Thoracic aorta (tissue), 2 donors: ENCODE measurements around the gene SCGB1C1. TPM values are rescaled to one million over a fixed set of nuclear protein-coding genes. Genes with fewer than 3 reads are reported as not detected.
A peak's percentile ranks its signal among the peaks of the same experiment; 100 is the strongest.
"Not testable (repeated sequence)": the region's sequence is repeated elsewhere in the genome, so short reads cannot be mapped to it uniquely, and the experiment has no call there.

Experiments used
- ATAC-seq: fragments of 150-250 bp; one replicate; pipeline ENCODE4 v1.8.0; 2017; ENCODE audit warnings: low read depth; ENCODE audit not compliant: insufficient number of reproducible peaks, low FRiP score
- DNase-seq: peaks from one replicate; pipeline ENCODE4 v3.0.0-alpha.2; 2020; ENCODE audit warnings: low spot score
- H3K27ac ChIP-seq, 2 donors: fragments of 200-600 bp; sonication (generic); 1 replicate in 1 of 2; 2 replicates in 1 of 2; pipeline ENCODE4 v1.5.1; 2016; ENCODE audit warnings: mild to moderate bottlenecking in 2 of 2, moderate library complexity in 2 of 2
- H3K27me3 ChIP-seq: fragments of 200-600 bp; sonication (generic); replicated peaks from 2 replicates; pipeline ENCODE4 v1.6.0; 2016; ENCODE audit warnings: mild to moderate bottlenecking; ENCODE audit not compliant: insufficient read depth
- H3K36me3 ChIP-seq: fragments of 200-600 bp; sonication (generic); one replicate; pipeline ENCODE4 v1.5.1; 2016
- H3K4me1 ChIP-seq, 2 donors: fragments of 200-600 bp; sonication (generic); 1 replicate in 1 of 2; 2 replicates in 1 of 2; pipeline versions ENCODE4 v1.5.1 to v1.6.0; 2016; ENCODE audit warnings: low read depth in 2 of 2, mild to moderate bottlenecking in 1 of 2; ENCODE audit not compliant: control insufficient read depth in 1 of 2
- H3K4me3 ChIP-seq: fragments of 200-600 bp; sonication (generic); 2 replicates; pipeline ENCODE4 v1.5.1; 2016; ENCODE audit warnings: mild to moderate bottlenecking
- H3K9me3 ChIP-seq: fragments of 200-600 bp; sonication (generic); 2 replicates; pipeline ENCODE4 v1.5.1; 2016
- total RNA-seq, 2 donors: library from RNA; depleted of rRNA; stranded (reverse); fragments of >200 nt; gene quantifications; one replicate each; pipeline versions ENCODE4 v1.1.0 to v1.2.3, GENCODE V29; 2016
- TF ChIP-seq, protein P1 (sequence below): fragments of 200-600 bp; sonication (generic); IDR thresholded peaks from one replicate; pipeline ENCODE4 v1.5.1; 2019; ENCODE audit warnings: antibody characterized with exemption

SCGB1C1 gene
- total RNA-seq, 2 donors from 2014 or later: not detected

- peak overlapping the region; percentile 71 to 95 for H3K27ac ChIP-seq
- DNase-seq (no peak), ATAC-seq (no peak)
- no peaks in the 10 kb centered on the region for H3K36me3 ChIP-seq
- peak overlapping the region; percentile 100 for H3K4me3 ChIP-seq
- peaks cover 20 to 27% of the 10 kb centered on the region in 2 donors for H3K4me1 ChIP-seq
- H3K27me3 ChIP-seq: no peaks in the 10 kb centered on the region
- TF ChIP-seq, protein P1, sequence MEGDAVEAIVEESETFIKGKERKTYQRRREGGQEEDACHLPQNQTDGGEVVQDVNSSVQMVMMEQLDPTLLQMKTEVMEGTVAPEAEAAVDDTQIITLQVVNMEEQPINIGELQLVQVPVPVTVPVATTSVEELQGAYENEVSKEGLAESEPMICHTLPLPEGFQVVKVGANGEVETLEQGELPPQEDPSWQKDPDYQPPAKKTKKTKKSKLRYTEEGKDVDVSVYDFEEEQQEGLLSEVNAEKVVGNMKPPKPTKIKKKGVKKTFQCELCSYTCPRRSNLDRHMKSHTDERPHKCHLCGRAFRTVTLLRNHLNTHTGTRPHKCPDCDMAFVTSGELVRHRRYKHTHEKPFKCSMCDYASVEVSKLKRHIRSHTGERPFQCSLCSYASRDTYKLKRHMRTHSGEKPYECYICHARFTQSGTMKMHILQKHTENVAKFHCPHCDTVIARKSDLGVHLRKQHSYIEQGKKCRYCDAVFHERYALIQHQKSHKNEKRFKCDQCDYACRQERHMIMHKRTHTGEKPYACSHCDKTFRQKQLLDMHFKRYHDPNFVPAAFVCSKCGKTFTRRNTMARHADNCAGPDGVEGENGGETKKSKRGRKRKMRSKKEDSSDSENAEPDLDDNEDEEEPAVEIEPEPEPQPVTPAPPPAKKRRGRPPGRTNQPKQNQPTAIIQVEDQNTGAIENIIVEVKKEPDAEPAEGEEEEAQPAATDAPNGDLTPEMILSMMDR: no peak
- no peaks in the 10 kb centered on the region for H3K9me3 ChIP-seq
Observed at GRCh38 chr11:235609-235996, 42.7 kb downstream of the SCGB1C1 start.

GRCh38 chr11:235997-236773, 43.3 kb downstream of the SCGB1C1 start, which contains the start of gene SIRT3:
TSS of gene SIRT3 (minus strand) at chr11:236342. CDS start at chr11:236328, 14 bp downstream.
- H3K27ac ChIP-seq: peak within 1 kb of the TSS; percentile 95 to 97
- ATAC-seq (peak; percentile 59), DNase-seq (peak; percentile 19)
- peaks cover 4% of the 10 kb centered on the region for H3K36me3 ChIP-seq
- no peaks in the 10 kb centered on the region for H3K27me3 ChIP-seq
- H3K9me3 ChIP-seq: no peaks in the 10 kb centered on the region
- H3K4me3 ChIP-seq: peak within 1 kb of the TSS; percentile 100
- peaks cover 20 to 27% of the 10 kb centered on the region in 2 donors for H3K4me1 ChIP-seq
- TF ChIP-seq, protein P1: peak; percentile 31

DNA sequence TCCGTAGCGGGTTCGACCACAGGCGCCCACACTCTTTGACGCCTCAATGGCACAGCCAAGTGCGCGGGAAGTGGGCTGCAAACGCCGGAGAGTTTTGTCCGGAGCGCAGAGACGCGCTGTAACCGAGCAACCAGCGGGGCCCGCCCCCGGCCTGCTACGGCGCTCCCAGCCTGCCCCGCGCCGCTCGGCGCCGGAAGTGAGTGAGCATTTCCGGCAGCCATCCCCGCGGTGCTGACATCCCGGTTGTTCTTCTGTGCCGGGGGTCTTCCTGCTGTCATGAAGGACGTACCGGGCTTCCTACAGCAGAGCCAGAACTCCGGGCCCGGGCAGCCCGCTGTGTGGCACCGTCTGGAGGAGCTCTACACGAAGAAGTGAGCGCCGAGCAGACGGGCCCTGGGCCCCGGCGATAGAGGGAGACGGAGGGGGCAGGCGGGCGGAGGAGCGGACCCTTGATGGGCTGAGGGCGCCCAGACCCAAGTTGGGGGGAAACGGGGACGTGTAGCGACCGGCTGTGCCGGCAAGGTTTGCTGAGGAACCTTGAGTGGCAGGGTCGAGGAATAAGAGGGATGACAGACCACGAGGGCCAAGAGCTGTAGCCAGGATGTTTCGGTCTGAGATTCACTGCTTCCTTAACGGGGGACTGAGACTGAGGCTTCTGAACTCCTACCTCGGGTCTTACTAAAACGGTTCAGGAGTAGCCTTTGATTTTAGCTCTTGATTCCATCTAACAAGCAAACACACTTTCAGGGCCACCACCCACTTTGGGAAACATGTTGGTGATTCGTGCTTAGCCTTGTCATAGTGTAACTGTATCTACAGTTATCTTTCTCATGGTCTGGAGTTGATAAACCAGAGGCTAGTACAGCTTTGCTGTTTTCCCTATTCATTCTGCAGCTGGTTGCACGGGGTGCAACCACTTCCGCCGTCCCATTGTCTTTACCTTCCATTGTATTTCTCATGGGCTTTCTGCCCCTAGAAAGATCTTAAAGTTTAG, 44.2 kb downstream of the SCGB1C1 start, which contains the start of gene PSMD13:
Gene PSMD13 (plus strand): TSS at position 203 of the 994 bp plus-strand sequence. CDS start 74 bp downstream, at position 277.
- TF ChIP-seq, protein P1: peak; percentile 21
- DNase-seq (peak; percentile 47), ATAC-seq (peak; percentile 87)
- no peaks in the 10 kb centered on the region for H3K9me3 ChIP-seq
- H3K36me3 ChIP-seq: peaks cover 8% of the 10 kb centered on the region
- peaks cover 20 to 27% of the 10 kb centered on the region in 2 donors for H3K4me1 ChIP-seq
- peak within 1 kb of the TSS; percentile 95 to 97 for H3K27ac ChIP-seq
- peak within 1 kb of the TSS; percentile 100 for H3K4me3 ChIP-seq
- no peaks in the 10 kb centered on the region for H3K27me3 ChIP-seq

- not testable (repeated sequence) for H3K27me3 ChIP-seq, DNase-seq, ATAC-seq
Observed at GRCh38 chr11:238346-238745, 45.5 kb downstream of the SCGB1C1 start.

DNA sequence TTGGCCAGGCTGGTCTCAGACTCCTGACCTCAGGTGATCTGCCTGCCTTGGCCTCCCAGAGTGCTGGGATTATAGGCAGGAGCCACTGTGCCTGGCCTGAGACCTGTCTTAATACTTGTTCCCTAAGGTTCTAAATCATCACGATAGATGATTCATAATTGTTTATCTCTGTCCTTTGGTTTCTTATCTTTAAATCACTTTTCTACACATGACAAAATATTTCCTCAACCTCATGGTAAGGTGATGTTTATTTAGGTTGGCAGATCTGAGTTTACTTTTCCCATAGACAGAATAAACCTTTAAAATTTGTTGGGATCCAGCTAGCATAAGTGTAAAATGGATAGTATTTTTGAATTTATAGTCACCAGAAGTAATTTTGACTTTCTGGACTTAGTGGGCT, 47.4 kb downstream of the SCGB1C1 start:
- no peak for ATAC-seq
- Histone ChIP-seq H3K36me3 (peaks cover 25% of the 10 kb centered on the region), H3K9me3 (no peaks in the 10 kb centered on the region), H3K4me1 (peaks cover 16 to 23% of the 10 kb centered on the region in 2 donors), H3K27me3 (no peaks in the 10 kb centered on the region), H3K4me3 (no peak overlapping the region), H3K27ac (no peak overlapping the region)
- TF ChIP-seq, protein P1: no peak
- no peak for DNase-seq

More at GRCh38 chr11:238346-238745, 45.5 kb downstream of the SCGB1C1 start:
- Histone ChIP-seq H3K36me3 (peaks cover 16% of the 10 kb centered on the region), H3K4me1 (peaks cover 20 to 27% of the 10 kb centered on the region in 2 donors)
- H3K4me3 ChIP-seq, H3K27ac ChIP-seq, H3K9me3 ChIP-seq: not testable (repeated sequence)
